Kidney epithelial cell (primary cell): ENCODE data around the gene SLC16A6. TPM values are rescaled to one million over a fixed set of nuclear protein-coding genes. Genes with fewer than 3 reads are reported as not detected.

Experiments
- DNase-seq: peaks from one replicate; pipeline ENCODE4 v3.0.0-alpha.2; 2010; ENCODE audit warnings: low read depth
- H3K27me3 ChIP-seq: 2 replicates; pipeline ENCODE4 v1.6.0; 2011; ENCODE audit warnings: low read length; ENCODE audit not compliant: control insufficient read depth, insufficient read depth
- H3K36me3 ChIP-seq: 2 replicates; pipeline ENCODE4 v1.5.1; 2011; ENCODE audit warnings: low read length; ENCODE audit not compliant: control insufficient read depth, insufficient read depth
- H3K4me3 ChIP-seq: 2 replicates; pipeline ENCODE4 v1.5.1; 2011; ENCODE audit warnings: low read depth, mild to moderate bottlenecking, control low read depth, low read length
- CTCF ChIP-seq: IDR thresholded peaks from 2 replicates; pipeline ENCODE4 v1.5.1; 2011; ENCODE audit warnings: mild to moderate bottlenecking, moderate library complexity, low read length, control low read depth, inconsistent platforms; ENCODE audit not compliant: insufficient read depth, poor library complexity, severe bottlenecking
- total RNA-seq: library from RNA; depleted of rRNA; stranded (reverse); fragments of >200 nt; gene quantifications from 2 replicates; pipeline ENCODE4 v1.2.3, GENCODE V29; 2015

SLC16A6 gene
- total RNA-seq, 1 donor from 2014 or later = 0.38 TPM

GRCh38 chr17:68305142-68305541 is 14.2 kb upstream of the SLC16A6 start:
- DNase-seq = no peak
- no peak for TF ChIP-seq CTCF
- H3K4me3 ChIP-seq = no peak overlapping the region
- H3K27me3 ChIP-seq = no peaks in the 10 kb centered on the region
- H3K36me3 ChIP-seq = no peaks in the 10 kb centered on the region

GRCh38 chr17:68304706-68305105 is 13.8 kb upstream of the SLC16A6 start:
- H3K27me3 ChIP-seq = no peaks in the 10 kb centered on the region
- H3K36me3 ChIP-seq = no peaks in the 10 kb centered on the region
- no peak for DNase-seq
- TF ChIP-seq CTCF = no peak
- no peak overlapping the region for H3K4me3 ChIP-seq

- no peaks in the 10 kb centered on the region for H3K36me3 ChIP-seq
- H3K27me3 ChIP-seq = no peaks in the 10 kb centered on the region
- H3K4me3 ChIP-seq = no peak overlapping the region
- TF ChIP-seq CTCF = no peak
- no peak for DNase-seq
Measured at GRCh38 chr17:68302666-68303065, 11.7 kb upstream of the SLC16A6 start.

- no peak for DNase-seq
- Histone ChIP-seq H3K4me3 (no peak overlapping the region), H3K36me3 (no peaks in the 10 kb centered on the region), H3K27me3 (no peaks in the 10 kb centered on the region)
- no peak for TF ChIP-seq CTCF
Measured at GRCh38 chr17:68302066-68302564, 11.2 kb upstream of the SLC16A6 start.

GRCh38 chr17:68301438-68301959 is 10.6 kb upstream of the SLC16A6 start:
- TF ChIP-seq CTCF = no peak
- Histone ChIP-seq H3K4me3 (no peak overlapping the region), H3K27me3 (no peaks in the 10 kb centered on the region), H3K36me3 (no peaks in the 10 kb centered on the region)
- no peak for DNase-seq

GRCh38 chr17:68299817-68300216 is 8.9 kb upstream of the SLC16A6 start:
- no peak for TF ChIP-seq CTCF
- DNase-seq = no peak
- no peaks in the 10 kb centered on the region for H3K36me3 ChIP-seq
- no peaks in the 10 kb centered on the region for H3K27me3 ChIP-seq
- no peak overlapping the region for H3K4me3 ChIP-seq
